Measurements from ENCODE around the gene IGSF5.

DNA sequence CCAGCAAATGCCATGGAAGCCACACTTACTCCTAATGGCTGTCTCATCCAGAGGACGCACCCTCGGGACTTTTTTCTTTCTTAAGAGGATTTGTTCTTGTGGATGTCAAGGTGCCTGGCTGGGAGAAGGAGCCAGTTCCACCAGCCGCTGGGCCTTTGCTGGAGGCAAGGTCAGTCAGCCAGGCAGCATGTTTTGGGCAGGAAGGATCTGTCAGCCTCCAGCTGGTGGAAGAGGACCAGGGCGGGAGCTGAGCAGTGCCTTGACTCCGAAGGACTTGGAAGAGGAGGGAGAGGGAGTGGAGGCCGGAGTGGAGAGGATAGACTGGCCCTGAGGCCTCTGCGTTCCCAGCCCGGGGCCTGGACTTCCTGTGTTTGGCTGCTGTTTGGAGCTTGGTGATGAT lies 5.7 kb downstream of the IGSF5 start:
- TF ChIP-seq, protein P1, sequence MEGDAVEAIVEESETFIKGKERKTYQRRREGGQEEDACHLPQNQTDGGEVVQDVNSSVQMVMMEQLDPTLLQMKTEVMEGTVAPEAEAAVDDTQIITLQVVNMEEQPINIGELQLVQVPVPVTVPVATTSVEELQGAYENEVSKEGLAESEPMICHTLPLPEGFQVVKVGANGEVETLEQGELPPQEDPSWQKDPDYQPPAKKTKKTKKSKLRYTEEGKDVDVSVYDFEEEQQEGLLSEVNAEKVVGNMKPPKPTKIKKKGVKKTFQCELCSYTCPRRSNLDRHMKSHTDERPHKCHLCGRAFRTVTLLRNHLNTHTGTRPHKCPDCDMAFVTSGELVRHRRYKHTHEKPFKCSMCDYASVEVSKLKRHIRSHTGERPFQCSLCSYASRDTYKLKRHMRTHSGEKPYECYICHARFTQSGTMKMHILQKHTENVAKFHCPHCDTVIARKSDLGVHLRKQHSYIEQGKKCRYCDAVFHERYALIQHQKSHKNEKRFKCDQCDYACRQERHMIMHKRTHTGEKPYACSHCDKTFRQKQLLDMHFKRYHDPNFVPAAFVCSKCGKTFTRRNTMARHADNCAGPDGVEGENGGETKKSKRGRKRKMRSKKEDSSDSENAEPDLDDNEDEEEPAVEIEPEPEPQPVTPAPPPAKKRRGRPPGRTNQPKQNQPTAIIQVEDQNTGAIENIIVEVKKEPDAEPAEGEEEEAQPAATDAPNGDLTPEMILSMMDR (conservative IDR thresholded peaks at IDR 0.05; ENCODE audit: low read depth, low read length) = no peak
- no peak for TF ChIP-seq EZH2 (IDR thresholded peaks at IDR 0.05; ENCODE audit: low read length, unreplicated experiment)
